ENCODE measurements around the gene TAS1R3. TPM values are rescaled to one million over a fixed set of nuclear protein-coding genes. Genes with fewer than 3 reads are reported as not detected.

Gene TAS1R3
- total and polyA plus RNA-seq, 4 donors: 0.19 to 0.36 (median 0.33) TPM; not detected in 1

- no peak for DNase-seq (ENCODE audit: low spot score)
- H3K4me1 ChIP-seq (ENCODE audit: control insufficient read depth in 4 of 4, insufficient read depth in 4 of 4, low read length in 3 of 4): peaks cover 9 to 20% (median 14%) of the 10 kb centered on the region in 4 donors
- H3K4me3 ChIP-seq (ENCODE audit: low read depth in 1 of 3, low read length in 3 of 3): no peak overlapping the region
- H3K27me3 ChIP-seq (ENCODE audit: control insufficient read depth in 4 of 4, insufficient read depth in 4 of 4, low read length in 3 of 4): no peaks in the 10 kb centered on the region
- no peak for TF ChIP-seq RAD21 (IDR thresholded peaks at IDR 0.05)
- TF ChIP-seq NR2F2 (IDR thresholded peaks at IDR 0.05): no peak
- no peak for TF ChIP-seq GABPA (IDR thresholded peaks at IDR 0.05 in 1 of 2, conservative IDR thresholded peaks at IDR 0.05 in 1 of 2)
- TF ChIP-seq, protein P1, sequence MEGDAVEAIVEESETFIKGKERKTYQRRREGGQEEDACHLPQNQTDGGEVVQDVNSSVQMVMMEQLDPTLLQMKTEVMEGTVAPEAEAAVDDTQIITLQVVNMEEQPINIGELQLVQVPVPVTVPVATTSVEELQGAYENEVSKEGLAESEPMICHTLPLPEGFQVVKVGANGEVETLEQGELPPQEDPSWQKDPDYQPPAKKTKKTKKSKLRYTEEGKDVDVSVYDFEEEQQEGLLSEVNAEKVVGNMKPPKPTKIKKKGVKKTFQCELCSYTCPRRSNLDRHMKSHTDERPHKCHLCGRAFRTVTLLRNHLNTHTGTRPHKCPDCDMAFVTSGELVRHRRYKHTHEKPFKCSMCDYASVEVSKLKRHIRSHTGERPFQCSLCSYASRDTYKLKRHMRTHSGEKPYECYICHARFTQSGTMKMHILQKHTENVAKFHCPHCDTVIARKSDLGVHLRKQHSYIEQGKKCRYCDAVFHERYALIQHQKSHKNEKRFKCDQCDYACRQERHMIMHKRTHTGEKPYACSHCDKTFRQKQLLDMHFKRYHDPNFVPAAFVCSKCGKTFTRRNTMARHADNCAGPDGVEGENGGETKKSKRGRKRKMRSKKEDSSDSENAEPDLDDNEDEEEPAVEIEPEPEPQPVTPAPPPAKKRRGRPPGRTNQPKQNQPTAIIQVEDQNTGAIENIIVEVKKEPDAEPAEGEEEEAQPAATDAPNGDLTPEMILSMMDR (IDR thresholded peaks at IDR 0.05; ENCODE audit: low read depth, low read length, missing input control): no peak
- TF ChIP-seq, protein P2, sequence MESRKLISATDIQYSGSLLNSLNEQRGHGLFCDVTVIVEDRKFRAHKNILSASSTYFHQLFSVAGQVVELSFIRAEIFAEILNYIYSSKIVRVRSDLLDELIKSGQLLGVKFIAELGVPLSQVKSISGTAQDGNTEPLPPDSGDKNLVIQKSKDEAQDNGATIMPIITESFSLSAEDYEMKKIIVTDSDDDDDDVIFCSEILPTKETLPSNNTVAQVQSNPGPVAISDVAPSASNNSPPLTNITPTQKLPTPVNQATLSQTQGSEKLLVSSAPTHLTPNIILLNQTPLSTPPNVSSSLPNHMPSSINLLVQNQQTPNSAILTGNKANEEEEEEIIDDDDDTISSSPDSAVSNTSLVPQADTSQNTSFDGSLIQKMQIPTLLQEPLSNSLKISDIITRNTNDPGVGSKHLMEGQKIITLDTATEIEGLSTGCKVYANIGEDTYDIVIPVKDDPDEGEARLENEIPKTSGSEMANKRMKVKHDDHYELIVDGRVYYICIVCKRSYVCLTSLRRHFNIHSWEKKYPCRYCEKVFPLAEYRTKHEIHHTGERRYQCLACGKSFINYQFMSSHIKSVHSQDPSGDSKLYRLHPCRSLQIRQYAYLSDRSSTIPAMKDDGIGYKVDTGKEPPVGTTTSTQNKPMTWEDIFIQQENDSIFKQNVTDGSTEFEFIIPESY (IDR thresholded peaks at IDR 0.05): no peak
- no peak for TF ChIP-seq TAF1 (conservative IDR thresholded peaks at IDR 0.05)
- TF ChIP-seq MAX (IDR thresholded peaks at IDR 0.05): no peak
- no peak for TF ChIP-seq EGR1 (IDR thresholded peaks at IDR 0.05; ENCODE audit: low read depth in 2 of 2)
- no peak for TF ChIP-seq FOXA1 (IDR thresholded peaks at IDR 0.05)
- TF ChIP-seq FOXA2 (IDR thresholded peaks at IDR 0.05): no peak
- no peak for TF ChIP-seq RXRA (IDR thresholded peaks at IDR 0.05)
- TF ChIP-seq, protein P3, sequence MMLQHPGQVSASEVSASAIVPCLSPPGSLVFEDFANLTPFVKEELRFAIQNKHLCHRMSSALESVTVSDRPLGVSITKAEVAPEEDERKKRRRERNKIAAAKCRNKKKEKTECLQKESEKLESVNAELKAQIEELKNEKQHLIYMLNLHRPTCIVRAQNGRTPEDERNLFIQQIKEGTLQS (IDR thresholded peaks at IDR 0.05): no peak
- TF ChIP-seq HNF4G (IDR thresholded peaks at IDR 0.05): no peak
- TF ChIP-seq REST (IDR thresholded peaks at IDR 0.05): no peak
- TF ChIP-seq JUND (IDR thresholded peaks at IDR 0.05): no peak
- no peak for TF ChIP-seq HNF4A (conservative IDR thresholded peaks at IDR 0.05)
- TF ChIP-seq SP1 (IDR thresholded peaks at IDR 0.05): no peak
- no peak for TF ChIP-seq YY1 (IDR thresholded peaks at IDR 0.05)
- H3K9ac ChIP-seq (ENCODE audit: low read depth in 1 of 2, low read length in 2 of 2): no peak overlapping the region
- H3K36me3 ChIP-seq (ENCODE audit: control insufficient read depth in 4 of 4, insufficient read depth in 3 of 4, low read depth in 1 of 4, low read length in 3 of 4): no peaks in the 10 kb centered on the region
- no peak overlapping the region for H3K27ac ChIP-seq (ENCODE audit: low read depth in 1 of 2, low read length in 2 of 2)
- WGBS: 95% methylated on average over 22 of the region's 22 CpGs
- no peaks in the 10 kb centered on the region for H3K9me3 ChIP-seq (ENCODE audit: control insufficient read depth in 4 of 4, low read length in 3 of 4)
Measured at GRCh38 chr1:1285102-1285571, 45.9 kb upstream of the TAS1R3 start.

Measured in liver (tissue), 9 donors.